GM12864 (cell line): Measurements from ENCODE around the gene LRRC74B.

Experiments used
- DNase-seq: peaks from one replicate; pipeline ENCODE4 v3.0.0-alpha.2; 2011; ENCODE audit warnings: low read depth
- H3K4me3 ChIP-seq: 2 replicates; pipeline ENCODE4 v1.5.1; 2011; ENCODE audit warnings: mild to moderate bottlenecking, low read depth, low read length, control low read depth
- TF ChIP-seq, protein P1 (sequence below): IDR thresholded peaks from 2 replicates; pipeline ENCODE4 v1.5.1; 2011; ENCODE audit warnings: low read depth, mild to moderate bottlenecking, moderate library complexity, low read length, control low read depth, inconsistent platforms; ENCODE audit errors: missing control alignments

The LRRC74B gene

DNA sequence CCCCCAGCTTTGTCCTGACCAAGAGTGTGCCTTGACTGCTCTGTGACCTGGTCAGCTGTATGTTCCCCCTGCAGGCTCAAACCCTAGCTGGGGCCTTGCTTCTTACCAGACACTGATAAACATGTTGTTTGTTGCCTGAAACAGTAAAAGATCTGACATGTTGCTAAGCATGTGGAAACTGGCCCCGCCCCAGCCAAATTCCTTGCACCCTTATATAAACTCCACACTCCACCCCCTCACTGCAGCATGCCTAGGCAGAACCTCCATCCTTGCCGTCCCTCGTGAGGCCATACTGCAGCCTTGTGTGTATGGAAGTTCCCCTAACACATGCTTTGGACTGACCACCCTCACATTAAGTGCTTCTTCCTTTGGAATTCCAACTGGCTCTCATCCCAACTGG, 27.3 kb downstream of the LRRC74B start:
- H3K4me3 ChIP-seq = no peak overlapping the region
- DNase-seq = no peak
- TF ChIP-seq, protein P1, sequence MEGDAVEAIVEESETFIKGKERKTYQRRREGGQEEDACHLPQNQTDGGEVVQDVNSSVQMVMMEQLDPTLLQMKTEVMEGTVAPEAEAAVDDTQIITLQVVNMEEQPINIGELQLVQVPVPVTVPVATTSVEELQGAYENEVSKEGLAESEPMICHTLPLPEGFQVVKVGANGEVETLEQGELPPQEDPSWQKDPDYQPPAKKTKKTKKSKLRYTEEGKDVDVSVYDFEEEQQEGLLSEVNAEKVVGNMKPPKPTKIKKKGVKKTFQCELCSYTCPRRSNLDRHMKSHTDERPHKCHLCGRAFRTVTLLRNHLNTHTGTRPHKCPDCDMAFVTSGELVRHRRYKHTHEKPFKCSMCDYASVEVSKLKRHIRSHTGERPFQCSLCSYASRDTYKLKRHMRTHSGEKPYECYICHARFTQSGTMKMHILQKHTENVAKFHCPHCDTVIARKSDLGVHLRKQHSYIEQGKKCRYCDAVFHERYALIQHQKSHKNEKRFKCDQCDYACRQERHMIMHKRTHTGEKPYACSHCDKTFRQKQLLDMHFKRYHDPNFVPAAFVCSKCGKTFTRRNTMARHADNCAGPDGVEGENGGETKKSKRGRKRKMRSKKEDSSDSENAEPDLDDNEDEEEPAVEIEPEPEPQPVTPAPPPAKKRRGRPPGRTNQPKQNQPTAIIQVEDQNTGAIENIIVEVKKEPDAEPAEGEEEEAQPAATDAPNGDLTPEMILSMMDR = no peak

GRCh38 chr22:21073482-21073881, 27.7 kb downstream of the LRRC74B start:
- TF ChIP-seq, protein P1 = no peak
- no peak overlapping the region for H3K4me3 ChIP-seq
- DNase-seq = no peak

DNA sequence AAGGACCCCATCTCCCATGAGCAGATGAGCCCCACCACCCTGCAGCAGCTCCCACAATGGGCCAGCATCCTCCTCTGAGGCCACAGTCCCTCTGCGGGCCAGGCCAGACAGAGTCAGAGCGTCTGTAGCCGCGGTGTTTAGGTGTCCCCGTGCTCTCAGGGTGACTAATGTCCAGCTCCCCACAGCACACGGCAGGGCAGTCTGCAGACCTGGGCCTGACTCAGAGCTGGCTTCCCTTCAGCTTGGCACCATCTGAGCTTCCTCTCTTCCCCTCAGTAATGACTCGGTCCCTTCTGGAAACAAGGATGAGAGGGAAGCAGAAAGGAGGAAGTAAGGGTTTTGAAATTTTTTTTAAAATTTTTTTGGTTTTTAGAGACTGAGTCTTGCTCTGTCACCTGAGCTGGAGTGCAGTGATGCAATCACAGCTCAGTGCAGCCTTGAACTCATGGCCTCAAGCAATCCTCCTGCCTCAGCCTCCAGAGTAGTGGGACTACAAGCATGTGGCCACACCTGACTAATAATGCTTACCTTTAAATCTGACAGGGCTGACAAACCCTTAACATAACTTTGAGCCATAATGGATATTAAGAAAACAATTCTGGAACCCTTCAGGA, 28.5 kb downstream of the LRRC74B start:
- no peak for DNase-seq
- TF ChIP-seq, protein P1 = no peak
- H3K4me3 ChIP-seq = no peak overlapping the region

- DNase-seq = no peak
- TF ChIP-seq, protein P1 = no peak
- H3K4me3 ChIP-seq = no peak overlapping the region
These were observed 29.9 kb downstream of the LRRC74B start for GRCh38 chr22:21075516-21076138.

GRCh38 chr22:21076912-21077625, 31.3 kb downstream of the LRRC74B start:
- no peak for DNase-seq
- H3K4me3 ChIP-seq = no peak overlapping the region
- TF ChIP-seq, protein P1 = no peak

DNA sequence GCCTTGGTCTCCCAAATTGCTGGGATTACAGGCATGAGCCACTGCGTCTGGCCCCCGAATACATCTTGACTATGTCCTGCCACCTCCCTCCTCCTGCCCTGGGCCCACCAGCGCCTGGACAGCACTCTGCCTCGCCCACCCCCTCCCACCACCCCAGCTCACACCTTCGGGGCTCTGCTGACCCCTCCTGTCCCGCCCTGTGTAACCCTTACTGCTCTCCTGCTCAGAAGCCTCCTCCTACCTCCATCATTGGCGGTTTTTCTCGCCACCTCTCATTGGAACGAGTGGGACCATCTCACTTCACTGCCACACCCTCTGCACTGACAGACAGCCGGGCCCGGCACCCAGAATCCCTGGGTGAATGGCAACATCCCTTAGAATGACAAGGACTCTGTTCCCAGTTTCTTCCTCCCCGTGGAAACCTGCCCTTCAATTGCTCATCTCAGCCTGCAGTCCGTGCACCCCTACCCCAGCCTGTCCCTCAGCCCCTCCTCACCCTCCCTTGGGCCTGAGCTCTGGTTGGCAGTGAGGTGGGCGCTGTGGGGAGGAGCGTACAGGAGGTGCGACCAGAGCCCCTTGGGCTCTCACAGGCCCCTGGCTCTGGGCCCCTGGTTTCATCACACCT, 32.2 kb downstream of the LRRC74B start:
- DNase-seq = no peak
- H3K4me3 ChIP-seq = no peak overlapping the region
- TF ChIP-seq, protein P1 = no peak
